CD14-positive monocyte (primary cell): ENCODE data around the gene NKAIN2. TPM values are rescaled to one million over a fixed set of nuclear protein-coding genes. Genes with fewer than 3 reads are reported as not detected.

Experiments used
- DNase-seq, 3 donors: peaks; one replicate each; pipeline ENCODE4 v3.0.0-alpha.2; 2011 to 2022
- H2AFZ ChIP-seq: 2 replicates; pipeline ENCODE4 v1.6.0; 2012; ENCODE audit warnings: mild to moderate bottlenecking, low read depth, low read length, inconsistent platforms; ENCODE audit not compliant: insufficient read depth, poor library complexity, severe bottlenecking
- H3K27ac ChIP-seq, 2 donors: 1 replicate in 1 of 2; 2 replicates in 1 of 2; pipeline ENCODE4 v1.5.1; 2012 to 2013; ENCODE audit warnings: low read length in 2 of 2, control low read depth in 1 of 2, inconsistent platforms in 1 of 2, low read depth in 1 of 2, mild to moderate bottlenecking in 1 of 2
- H3K27me3 ChIP-seq, 2 donors: one replicate each; pipeline versions ENCODE4 v1.6.0 to v1.6.1; 2011 to 2013; ENCODE audit warnings: low read length in 2 of 2; ENCODE audit not compliant: control insufficient read depth in 2 of 2, insufficient read depth in 2 of 2
- H3K36me3 ChIP-seq, 2 donors: replicated peaks in 1 of 2; 1 replicate in 1 of 2; 2 replicates in 1 of 2; pipeline versions ENCODE4 v1.5.1 to v1.6.1; 2012 to 2013; ENCODE audit warnings: low read length in 2 of 2, control low read depth in 1 of 2, inconsistent platforms in 1 of 2, mild to moderate bottlenecking in 1 of 2; ENCODE audit not compliant: insufficient read depth in 2 of 2, control insufficient read depth in 1 of 2
- H3K4me1 ChIP-seq, 2 donors: 1 replicate in 1 of 2; 2 replicates in 1 of 2; pipeline versions ENCODE4 v1.5.1 to v1.6.1; 2012 to 2013; ENCODE audit warnings: low read length in 2 of 2, control low read depth in 1 of 2, inconsistent platforms in 1 of 2, mild to moderate bottlenecking in 1 of 2, moderate library complexity in 1 of 2; ENCODE audit not compliant: insufficient read depth in 2 of 2, control insufficient read depth in 1 of 2
- H3K4me2 ChIP-seq: replicated peaks from 2 replicates; pipeline ENCODE3; 2012; ENCODE audit warnings: low read length, moderate library complexity, mild to moderate bottlenecking; ENCODE audit not compliant: poor library complexity, severe bottlenecking; ENCODE audit errors: extremely low read depth
- H3K4me3 ChIP-seq, 3 experiments: fragments of 200-600 bp in 1 of 3; sonication (generic) in 1 of 3; replicated peaks in 1 of 3; 1 replicate in 2 of 3; 2 replicates in 1 of 3; pipeline ENCODE4 v1.5.1; 2011 to 2013; ENCODE audit warnings: low read length in 3 of 3, mild to moderate bottlenecking in 3 of 3, control low read depth in 2 of 3, low read depth in 2 of 3, inconsistent platforms in 1 of 3, moderate library complexity in 1 of 3
- H3K79me2 ChIP-seq: 2 replicates; pipeline ENCODE4 v1.6.0; 2012; ENCODE audit warnings: mild to moderate bottlenecking, control low read depth, inconsistent platforms, low read length, moderate library complexity; ENCODE audit not compliant: insufficient read depth
- H3K9ac ChIP-seq: 2 replicates; pipeline ENCODE4 v1.6.0; 2017; ENCODE audit warnings: low read length, mild to moderate bottlenecking; ENCODE audit not compliant: insufficient read depth, poor library complexity, severe bottlenecking
- H3K9me3 ChIP-seq, 2 donors: replicated peaks in 1 of 2; 1 replicate in 1 of 2; 2 replicates in 1 of 2; pipeline versions ENCODE4 v1.5.1 to v1.6.1; 2012 to 2013; ENCODE audit warnings: low read length in 2 of 2, control low read depth in 1 of 2; ENCODE audit not compliant: control insufficient read depth in 1 of 2, insufficient read depth in 1 of 2
- H4K20me1 ChIP-seq: 2 replicates; pipeline ENCODE4 v1.6.0; 2012; ENCODE audit warnings: mild to moderate bottlenecking, low read length, control low read depth, moderate library complexity; ENCODE audit not compliant: insufficient read depth
- H3K27ac Mint-ChIP-seq, 7 donors: one replicate each; pipeline ENCODE4 v1.8.0; 2020; ENCODE audit warnings: mild to moderate bottlenecking in 7 of 7, mixed read lengths in 7 of 7, moderate library complexity in 6 of 7, inconsistent platforms in 2 of 7
- H3K27me3 Mint-ChIP-seq, 3 donors: one replicate each; pipeline ENCODE4 v1.8.0; 2021 to 2022; ENCODE audit warnings: low read depth in 3 of 3, mild to moderate bottlenecking in 3 of 3, mixed read lengths in 3 of 3, moderate library complexity in 3 of 3, inconsistent platforms in 1 of 3
- H3K36me3 Mint-ChIP-seq, 2 donors: one replicate each; pipeline ENCODE4 v1.8.0; 2020; ENCODE audit warnings: mixed read lengths in 2 of 2, inconsistent platforms in 1 of 2, mild to moderate bottlenecking in 1 of 2
- H3K4me1 Mint-ChIP-seq: one replicate; pipeline ENCODE4 v1.8.0; 2020; ENCODE audit warnings: mild to moderate bottlenecking, mixed read lengths
- H3K4me3 Mint-ChIP-seq, 2 donors: one replicate each; pipeline ENCODE4 v1.8.0; 2020; ENCODE audit warnings: mild to moderate bottlenecking in 2 of 2, mixed read lengths in 2 of 2, moderate library complexity in 1 of 2
- H3K9me3 Mint-ChIP-seq, 7 donors: one replicate each; pipeline ENCODE4 v1.8.0; 2020 to 2022; ENCODE audit warnings: mixed read lengths in 7 of 7, mild to moderate bottlenecking in 6 of 7, moderate library complexity in 6 of 7, inconsistent platforms in 2 of 7
- CTCF ChIP-seq: fragments of 200-600 bp; IDR thresholded peaks from one replicate; pipeline ENCODE4 v1.8.0; 2022; ENCODE audit warnings: antibody characterized with exemption, mild to moderate bottlenecking
- WGBS: methylation state at CpG from one replicate; pipeline ENCODE4 v1.1.5; 2013; ENCODE audit warnings: missing lambda C conversion rate; ENCODE audit not compliant: insufficient coverage; 5-methylcytosine and 5-hydroxymethylcytosine counted together
- intact Hi-C, 2 donors: fragments of 100-400 bp; cut with micrococcal nuclease; formaldehyde crosslinking; loops; one replicate each; pipeline versions ENCODE4 v1.15.0 to v1.15.1; 2023
- polyA plus RNA-seq, 3 donors: library from polyadenylated mRNA; depleted of rRNA in 1 of 3; unstranded in 2 of 3; stranded (reverse) in 1 of 3; fragments of 300-500 nt in 2 of 3; fragments of >200 nt in 1 of 3; fragmentation: Illumina TruSeq in 2 of 3; gene quantifications; 1 replicate in 2 of 3; 2 replicates in 1 of 3; pipeline ENCODE4 v1.2.3, GENCODE V29; 2012 to 2021

NKAIN2 gene
- polyA plus RNA-seq, 3 donors, result not detected

GRCh38 chr6:124677874-124678273 lies 874.2 kb downstream of the NKAIN2 start:
- no peak for TF ChIP-seq CTCF
- Histone ChIP-seq H3K9ac (no peak overlapping the region), H2AFZ (no peak overlapping the region), H3K4me1 (no peaks in the 10 kb centered on the region), H3K4me2 (no peak overlapping the region), H4K20me1 (no peaks in the 10 kb centered on the region), H3K4me3 (no peak overlapping the region), H3K27ac (no peak overlapping the region), H3K79me2 (no peaks in the 10 kb centered on the region), H3K27me3 (no peaks in the 10 kb centered on the region), H3K36me3 (no peaks in the 10 kb centered on the region), H3K9me3 (peaks cover 8 to 17% of the 10 kb centered on the region in 2 donors)
- intact Hi-C loops, result no loop called here
- DNase-seq, result no peak
- Mint-ChIP-seq H3K9me3 (peaks cover 0 to 20% (median 9%) of the 10 kb centered on the region in 7 donors), H3K36me3 (no peaks in the 10 kb centered on the region), H3K27me3 (no peaks in the 10 kb centered on the region), H3K4me3 (no peak overlapping the region), H3K4me1 (no peaks in the 10 kb centered on the region), H3K27ac (no peak overlapping the region)
- WGBS, result no CpG with 5 or more reads among the region's 1 CpG

GRCh38 chr6:124679387-124679786 lies 875.7 kb downstream of the NKAIN2 start:
- H3K36me3 Mint-ChIP-seq, result no peaks in the 10 kb centered on the region
- Histone ChIP-seq H3K4me3 (no peak overlapping the region), H3K36me3 (no peaks in the 10 kb centered on the region), H3K79me2 (no peaks in the 10 kb centered on the region), H3K9ac (no peak overlapping the region), H3K9me3 (peaks cover 8 to 17% of the 10 kb centered on the region in 2 donors), H3K27me3 (no peaks in the 10 kb centered on the region), H2AFZ (no peak overlapping the region), H3K4me2 (no peak overlapping the region), H3K4me1 (no peaks in the 10 kb centered on the region), H3K27ac (no peak overlapping the region), H4K20me1 (no peaks in the 10 kb centered on the region)
- H3K27ac Mint-ChIP-seq, result no peak overlapping the region
- intact Hi-C loops, result no loop called here
- no peak for TF ChIP-seq CTCF
- H3K9me3 Mint-ChIP-seq, result peaks cover 0 to 19% (median 9%) of the 10 kb centered on the region in 7 donors
- 100% methylated on average over 1 of the region's 2 CpGs for WGBS
- no peaks in the 10 kb centered on the region for H3K4me1 Mint-ChIP-seq
- H3K27me3 Mint-ChIP-seq, result no peaks in the 10 kb centered on the region
- H3K4me3 Mint-ChIP-seq, result no peak overlapping the region
- no peak for DNase-seq
